Loucy (cell line): ENCODE data around the gene MYOF.

ENCODE experiments used
- H2AFZ ChIP-seq: fragments of 200-600 bp; sonication (generic); 2 replicates; pipeline ENCODE4 v1.6.0; 2016; ENCODE audit warnings: antibody characterized with exemption, mild to moderate bottlenecking, low read length, moderate library complexity
- H3F3A ChIP-seq: fragments of 200-600 bp; 2 replicates; pipeline ENCODE4 v1.6.0; 2016; ENCODE audit warnings: antibody characterized with exemption, low read depth, mild to moderate bottlenecking
- H3K27me3 ChIP-seq: fragments of 200-600 bp; sonication (generic); 2 replicates; pipeline ENCODE4 v1.6.1; 2014; ENCODE audit warnings: low read length, mild to moderate bottlenecking; ENCODE audit not compliant: insufficient read depth, poor library complexity, severe bottlenecking
- H3K36me3 ChIP-seq: fragments of 200-600 bp; sonication (generic); 2 replicates; pipeline ENCODE4 v1.6.1; 2016; ENCODE audit warnings: low read length; ENCODE audit not compliant: insufficient read depth
- H3K4me1 ChIP-seq: fragments of 200-600 bp; sonication (generic); 2 replicates; pipeline ENCODE4 v1.5.1; 2014; ENCODE audit warnings: low read length, mild to moderate bottlenecking; ENCODE audit not compliant: insufficient read depth, poor library complexity, severe bottlenecking
- H3K4me2 ChIP-seq: fragments of 200-600 bp; sonication (generic); 2 replicates; pipeline ENCODE4 v1.6.0; 2014; ENCODE audit warnings: antibody characterized with exemption, low read length, low read depth, mild to moderate bottlenecking; ENCODE audit not compliant: poor library complexity, severe bottlenecking
- H3K4me3 ChIP-seq: fragments of 200-600 bp; sonication (generic); 2 replicates; pipeline ENCODE4 v1.5.1; 2014; ENCODE audit warnings: low read length, mild to moderate bottlenecking, mixed read lengths; ENCODE audit not compliant: poor library complexity, severe bottlenecking
- H3K79me2 ChIP-seq: fragments of 200-600 bp; sonication (generic); 2 replicates; pipeline ENCODE4 v1.6.1; 2014; ENCODE audit warnings: low read length; ENCODE audit not compliant: insufficient read depth
- H3K9ac ChIP-seq: fragments of 200-600 bp; sonication (generic); 2 replicates; pipeline ENCODE4 v1.6.0; 2014; ENCODE audit warnings: mild to moderate bottlenecking, low read depth, low read length, moderate library complexity; ENCODE audit not compliant: poor library complexity, severe bottlenecking
- H3K9me2 ChIP-seq: fragments of 200-600 bp; sonication (generic); replicated peaks from 2 replicates; pipeline ENCODE4 v1.6.1; 2016; ENCODE audit warnings: low read depth, low read length, mixed read lengths
- H3K9me3 ChIP-seq: fragments of 200-600 bp; sonication (generic); 2 replicates; pipeline ENCODE4 v1.6.1; 2014; ENCODE audit warnings: mild to moderate bottlenecking, antibody characterized with exemption, low read length, low read depth; ENCODE audit not compliant: insufficient read depth
- H4K20me1 ChIP-seq: fragments of 200-600 bp; sonication (generic); 2 replicates; pipeline ENCODE4 v1.6.0; 2014; ENCODE audit warnings: antibody characterized with exemption, low read length, mild to moderate bottlenecking; ENCODE audit not compliant: insufficient read depth, poor library complexity, severe bottlenecking
- EZH2phosphoT487 ChIP-seq: fragments of 200-600 bp; IDR thresholded peaks from 2 replicates; pipeline ENCODE4 v1.6.1; 2018; ENCODE audit warnings: antibody characterized with exemption, mild to moderate bottlenecking, moderate library complexity, borderline replicate concordance
- TF ChIP-seq, protein P1 (sequence below): fragments of 200-600 bp; sonication (generic); conservative IDR thresholded peaks from 2 replicates; pipeline ENCODE4 v1.5.1; 2014; ENCODE audit warnings: mild to moderate bottlenecking, antibody characterized with exemption, low read length

MYOF gene

DNA sequence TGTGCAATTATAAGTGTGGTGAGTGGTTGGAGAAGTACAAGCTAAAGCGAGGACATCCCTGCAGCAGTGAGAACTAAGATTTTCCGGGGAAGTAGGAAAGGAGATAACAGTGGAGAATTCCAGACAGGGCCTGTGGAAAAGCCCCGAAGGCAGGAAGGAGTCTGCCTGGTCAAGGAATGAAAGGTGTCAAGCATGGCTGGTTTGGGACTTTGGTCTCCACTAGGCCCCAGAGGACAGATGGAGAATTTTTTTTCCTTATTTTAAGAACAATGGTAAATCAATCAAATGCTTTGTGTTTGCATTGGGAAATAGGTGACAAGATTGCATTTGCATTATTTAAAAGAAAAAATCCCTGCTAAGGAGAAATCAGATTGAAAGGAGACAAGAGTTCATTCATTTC is 11.0 kb upstream of the MYOF start:
- H4K20me1 ChIP-seq = no peaks in the 10 kb centered on the region
- H3K9ac ChIP-seq = no peak overlapping the region
- no peaks in the 10 kb centered on the region for H3K27me3 ChIP-seq
- no peaks in the 10 kb centered on the region for H3K9me3 ChIP-seq
- H3K79me2 ChIP-seq = peaks cover 17% of the 10 kb centered on the region
- H3K4me1 ChIP-seq = peaks cover 15% of the 10 kb centered on the region
- H3K36me3 ChIP-seq = no peaks in the 10 kb centered on the region
- no peaks in the 10 kb centered on the region for H3F3A ChIP-seq
- 0 out of 2 replicates have a peak overlapping the region, but pooled peaks have one; percentile 8 for H2AFZ ChIP-seq
- no peak overlapping the region for H3K4me2 ChIP-seq
- no peak overlapping the region for H3K4me3 ChIP-seq
- TF ChIP-seq, protein P1, sequence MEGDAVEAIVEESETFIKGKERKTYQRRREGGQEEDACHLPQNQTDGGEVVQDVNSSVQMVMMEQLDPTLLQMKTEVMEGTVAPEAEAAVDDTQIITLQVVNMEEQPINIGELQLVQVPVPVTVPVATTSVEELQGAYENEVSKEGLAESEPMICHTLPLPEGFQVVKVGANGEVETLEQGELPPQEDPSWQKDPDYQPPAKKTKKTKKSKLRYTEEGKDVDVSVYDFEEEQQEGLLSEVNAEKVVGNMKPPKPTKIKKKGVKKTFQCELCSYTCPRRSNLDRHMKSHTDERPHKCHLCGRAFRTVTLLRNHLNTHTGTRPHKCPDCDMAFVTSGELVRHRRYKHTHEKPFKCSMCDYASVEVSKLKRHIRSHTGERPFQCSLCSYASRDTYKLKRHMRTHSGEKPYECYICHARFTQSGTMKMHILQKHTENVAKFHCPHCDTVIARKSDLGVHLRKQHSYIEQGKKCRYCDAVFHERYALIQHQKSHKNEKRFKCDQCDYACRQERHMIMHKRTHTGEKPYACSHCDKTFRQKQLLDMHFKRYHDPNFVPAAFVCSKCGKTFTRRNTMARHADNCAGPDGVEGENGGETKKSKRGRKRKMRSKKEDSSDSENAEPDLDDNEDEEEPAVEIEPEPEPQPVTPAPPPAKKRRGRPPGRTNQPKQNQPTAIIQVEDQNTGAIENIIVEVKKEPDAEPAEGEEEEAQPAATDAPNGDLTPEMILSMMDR = no peak
- TF ChIP-seq EZH2phosphoT487 = no peak
- no peaks in the 10 kb centered on the region for H3K9me2 ChIP-seq

DNA sequence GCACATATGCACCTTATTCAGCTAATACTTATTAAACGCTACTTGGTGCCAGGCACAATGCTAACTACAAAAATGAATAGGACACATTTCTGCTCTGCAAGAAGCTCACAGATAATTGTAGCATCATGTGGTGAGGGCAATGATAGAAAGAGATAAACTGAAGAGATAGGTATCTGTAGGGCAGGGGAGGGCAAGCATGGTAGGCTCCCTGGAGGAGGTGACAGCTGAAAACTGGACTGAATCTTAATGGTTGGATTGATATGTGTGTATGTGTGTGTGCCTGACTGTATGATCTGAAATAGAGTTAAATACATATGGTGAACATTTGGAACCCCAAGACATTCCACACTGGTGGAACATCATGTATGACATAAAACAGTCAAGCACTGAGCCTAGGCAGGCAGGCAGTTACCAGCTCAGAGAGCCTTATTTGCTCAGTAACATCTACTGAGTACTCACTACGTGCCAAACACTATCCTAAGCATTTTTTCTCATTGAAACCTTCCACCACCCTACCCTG is 9.5 kb upstream of the MYOF start:
- H3K4me2 ChIP-seq = no peak overlapping the region
- no peak overlapping the region for H3K4me3 ChIP-seq
- no peak overlapping the region for H2AFZ ChIP-seq
- H3K27me3 ChIP-seq = no peaks in the 10 kb centered on the region
- H3K79me2 ChIP-seq = peaks cover 2% of the 10 kb centered on the region
- H3K36me3 ChIP-seq = no peaks in the 10 kb centered on the region
- peaks cover 4% of the 10 kb centered on the region for H3K4me1 ChIP-seq
- H3K9me2 ChIP-seq = no peaks in the 10 kb centered on the region
- no peaks in the 10 kb centered on the region for H3K9me3 ChIP-seq
- no peak for TF ChIP-seq EZH2phosphoT487
- TF ChIP-seq, protein P1 = no peak
- no peak overlapping the region for H3K9ac ChIP-seq
- no peaks in the 10 kb centered on the region for H3F3A ChIP-seq
- H4K20me1 ChIP-seq = no peaks in the 10 kb centered on the region

DNA sequence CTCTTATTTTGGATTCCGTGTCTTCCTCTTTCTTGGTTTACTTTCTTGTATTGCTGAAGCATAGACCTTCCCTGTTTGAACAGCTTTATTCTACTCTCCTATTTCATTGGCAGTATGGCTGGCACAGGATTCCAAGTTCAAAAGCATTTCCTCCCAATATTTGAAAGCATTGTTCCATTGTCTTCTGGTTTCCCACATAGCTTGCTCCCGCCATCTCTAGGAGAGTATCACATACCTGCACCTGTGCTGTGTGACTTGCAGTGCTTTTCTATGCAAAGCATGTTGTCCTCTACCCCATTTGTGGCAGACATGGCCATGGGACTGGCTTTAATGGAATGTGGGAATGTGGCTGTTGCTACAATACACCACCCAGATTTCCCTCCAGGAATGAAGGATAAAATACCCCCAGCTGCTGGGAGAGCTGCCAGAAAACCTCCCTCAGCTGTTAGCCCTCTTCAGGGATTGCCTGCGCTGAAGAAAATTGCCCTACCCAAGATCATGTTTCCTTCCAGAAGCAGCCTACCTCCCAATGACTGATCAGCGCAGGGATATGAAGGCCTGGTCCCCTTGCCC is 6.9 kb upstream of the MYOF start:
- Histone ChIP-seq H3K4me2 (no peak overlapping the region), H3K4me1 (no peaks in the 10 kb centered on the region), H3K27me3 (no peaks in the 10 kb centered on the region), H3K36me3 (no peaks in the 10 kb centered on the region), H3K9ac (no peak overlapping the region), H2AFZ (no peak overlapping the region), H4K20me1 (no peaks in the 10 kb centered on the region), H3F3A (no peaks in the 10 kb centered on the region), H3K9me3 (no peaks in the 10 kb centered on the region), H3K9me2 (no peaks in the 10 kb centered on the region), H3K79me2 (no peaks in the 10 kb centered on the region), H3K4me3 (no peak overlapping the region)
- no peak for TF ChIP-seq EZH2phosphoT487
- TF ChIP-seq, protein P1 = no peak
